K562 (cell line): ENCODE results near the gene MADCAM1.

Experiments
- ARNT ChIP-seq, 2 experiments: fragments of 450-650 bp; IDR thresholded peaks; 2 replicates each; pipeline ENCODE4 v1.6.1; 2016; ENCODE audit warnings: mild to moderate bottlenecking in 1 of 2
- BCL6 ChIP-seq: fragments of 250-450 bp; sonication (Bioruptor Pico); IDR thresholded peaks from 2 replicates; pipeline ENCODE4 v1.4.0; 2020
- CBX8 ChIP-seq: fragments of 200-600 bp; sonication (generic); IDR thresholded peaks from 2 replicates; pipeline ENCODE4 v1.6.1; 2012; ENCODE audit warnings: borderline replicate concordance, mixed run types, low read depth, mild to moderate bottlenecking, moderate library complexity, mixed read lengths, low read length, control low read depth, inconsistent platforms; ENCODE audit not compliant: poor library complexity, severe bottlenecking; ENCODE audit errors: extremely low read depth
- CTCF ChIP-seq, 3 experiments: IDR thresholded peaks in 2 of 3; conservative IDR thresholded peaks in 1 of 3; 2 replicates each; pipeline ENCODE4 v1.5.1; 2011 to 2012; ENCODE audit warnings: low read length in 3 of 3, mild to moderate bottlenecking in 3 of 3, control low read depth in 2 of 3, improper control_type of control experiment in 1 of 3, inconsistent platforms in 1 of 3, low read depth in 1 of 3, mixed read lengths in 1 of 3, moderate library complexity in 1 of 3; ENCODE audit not compliant: insufficient read depth in 2 of 3
- NFRKB ChIP-seq: fragments of 450-650 bp; IDR thresholded peaks from 2 replicates; pipeline ENCODE4 v1.6.1; 2016; ENCODE audit warnings: low read depth
- ZNF24 ChIP-seq: fragments of 450-650 bp; IDR thresholded peaks from 2 replicates; pipeline ENCODE4 v1.6.1; 2016

- no peak for TF ChIP-seq ZNF24
- TF ChIP-seq NFRKB, result no peak
- TF ChIP-seq BCL6, result no peak
- TF ChIP-seq CBX8, result no peak
- TF ChIP-seq ARNT (IDR thresholded peaks at IDR 0.05), result no peak
- TF ChIP-seq CTCF (IDR thresholded peaks at IDR 0.05 in 2 of 3, conservative IDR thresholded peaks at IDR 0.05 in 1 of 3; ENCODE audit: insufficient read depth in 2 of 3, low read depth in 1 of 3, low read length in 3 of 3), result peak in 2 of 3 experiments; percentile 13 to 27; a peak in 1 of 6 replicates
These were observed 51.8 kb downstream of the MADCAM1 start for GRCh38 chr19:547836-548720.
